Hepatocyte (in vitro differentiated cells): ENCODE data around the gene HSP90AA1.

ENCODE experiments used
- CTCF ChIP-seq: fragments of 200-600 bp; sonication (generic); IDR thresholded peaks from 2 replicates; pipeline ENCODE4 v1.5.1; 2016; ENCODE audit warnings: antibody characterized with exemption, mild to moderate bottlenecking; ENCODE audit not compliant: poor library complexity
- EZH2 ChIP-seq: fragments of 200-600 bp; sonication (generic); IDR thresholded peaks from 2 replicates; pipeline ENCODE4 v1.6.1; 2016; ENCODE audit warnings: antibody characterized with exemption, mild to moderate bottlenecking, borderline replicate concordance
- EZH2phosphoT487 ChIP-seq: fragments of 200-600 bp; sonication (generic); IDR thresholded peaks from one replicate; pipeline ENCODE4 v1.6.1; 2018; ENCODE audit warnings: antibody characterized with exemption, mild to moderate bottlenecking, low read depth, moderate library complexity; ENCODE audit not compliant: unreplicated experiment, severe bottlenecking

GRCh38 chr14:102117852-102118251 lies 31.0 kb upstream of the HSP90AA1 start:
- TF ChIP-seq CTCF (no peak), EZH2 (no peak), EZH2phosphoT487 (no peak)
